Mesenchymal stem cell (in vitro differentiated cells and primary cell): ENCODE measurements around the gene LRRFIP1.

Source experiments
- DNase-seq: peaks from one replicate; pipeline ENCODE4 v3.0.0-alpha.2; 2013
- H2AFZ ChIP-seq: one replicate; pipeline ENCODE4 v1.6.1; 2013; ENCODE audit warnings: low read depth, mild to moderate bottlenecking, control low read depth, inconsistent platforms, low read length, moderate library complexity
- H2AK5ac ChIP-seq: 2 replicates; pipeline ENCODE4 v1.6.1; 2013; ENCODE audit warnings: low read length, moderate library complexity, mild to moderate bottlenecking, inconsistent platforms; ENCODE audit not compliant: severe bottlenecking
- H2BK120ac ChIP-seq: one replicate; pipeline ENCODE4 v1.6.1; 2013; ENCODE audit warnings: low read depth, mild to moderate bottlenecking, inconsistent platforms, low read length, moderate library complexity
- H2BK12ac ChIP-seq, 2 experiments: one replicate each; pipeline ENCODE4 v1.6.1; 2013; ENCODE audit warnings: inconsistent platforms in 2 of 2, low read length in 2 of 2, mild to moderate bottlenecking in 2 of 2, moderate library complexity in 2 of 2, control low read depth in 1 of 2
- H2BK15ac ChIP-seq: one replicate; pipeline ENCODE4 v1.6.1; 2013; ENCODE audit warnings: mild to moderate bottlenecking, low read depth, inconsistent platforms; ENCODE audit not compliant: poor library complexity, severe bottlenecking
- H2BK5ac ChIP-seq: 2 replicates; pipeline ENCODE4 v1.6.1; 2013; ENCODE audit warnings: low read depth, mild to moderate bottlenecking, low read length, control low read depth, inconsistent platforms; ENCODE audit not compliant: poor library complexity, severe bottlenecking
- H3K14ac ChIP-seq, 2 experiments: one replicate each; pipeline ENCODE4 v1.6.1; 2013; ENCODE audit warnings: inconsistent platforms in 2 of 2, low read length in 2 of 2, control low read depth in 1 of 2, mild to moderate bottlenecking in 1 of 2, moderate library complexity in 1 of 2
- H3K18ac ChIP-seq, 2 experiments: one replicate each; pipeline ENCODE4 v1.6.1; 2013; ENCODE audit warnings: inconsistent platforms in 2 of 2, low read length in 2 of 2, control low read depth in 1 of 2, low read depth in 1 of 2, mild to moderate bottlenecking in 1 of 2
- H3K23ac ChIP-seq, 2 experiments: one replicate each; pipeline ENCODE4 v1.6.1; 2013; ENCODE audit warnings: inconsistent platforms in 2 of 2, low read length in 2 of 2, mild to moderate bottlenecking in 2 of 2, moderate library complexity in 2 of 2, control low read depth in 1 of 2
- H3K27ac ChIP-seq: 2 replicates; pipeline ENCODE4 v1.5.1; 2013; ENCODE audit warnings: mild to moderate bottlenecking, moderate library complexity, low read length, control low read depth, inconsistent platforms; ENCODE audit not compliant: poor library complexity, severe bottlenecking
- H3K27me3 ChIP-seq, 2 experiments: 2 replicates each; pipeline versions ENCODE4 v1.6.1 to v1.7.0; 2013; ENCODE audit warnings: low read length in 2 of 2, mild to moderate bottlenecking in 2 of 2, moderate library complexity in 2 of 2, control low read depth in 1 of 2, inconsistent platforms in 1 of 2; ENCODE audit not compliant: control insufficient read depth in 1 of 2, insufficient read depth in 1 of 2
- H3K36me3 ChIP-seq, 2 experiments: 2 replicates each; pipeline versions ENCODE4 v1.6.1 to v1.7.0; 2013; ENCODE audit warnings: low read length in 2 of 2, control low read depth in 1 of 2, inconsistent platforms in 1 of 2, low read depth in 1 of 2, mild to moderate bottlenecking in 1 of 2; ENCODE audit not compliant: insufficient read depth in 2 of 2, control insufficient read depth in 1 of 2
- H3K4ac ChIP-seq, 2 experiments: one replicate each; pipeline ENCODE4 v1.6.1; 2013; ENCODE audit warnings: inconsistent platforms in 2 of 2, low read length in 2 of 2, mild to moderate bottlenecking in 2 of 2, moderate library complexity in 2 of 2, control low read depth in 1 of 2, low read depth in 1 of 2
- H3K4me1 ChIP-seq: 2 replicates; pipeline ENCODE4 v1.6.1; 2013; ENCODE audit warnings: low read depth, low read length, control low read depth; ENCODE audit not compliant: control insufficient read depth, insufficient read depth
- H3K4me2 ChIP-seq: 2 replicates; pipeline ENCODE4 v1.6.1; 2013; ENCODE audit warnings: low read length, mild to moderate bottlenecking, inconsistent platforms; ENCODE audit not compliant: poor library complexity, severe bottlenecking
- H3K4me3 ChIP-seq, 2 experiments: 2 replicates each; pipeline versions ENCODE4 v1.5.1 to v1.7.0; 2013; ENCODE audit warnings: low read length in 2 of 2, mild to moderate bottlenecking in 2 of 2, control low read depth in 1 of 2, low read depth in 1 of 2; ENCODE audit not compliant: insufficient read depth in 1 of 2
- H3K79me1 ChIP-seq: replicated peaks from 2 replicates; pipeline ENCODE4 v1.6.1; 2013; ENCODE audit warnings: mild to moderate bottlenecking, control low read depth, low read length, inconsistent platforms; ENCODE audit not compliant: poor library complexity, severe bottlenecking
- H3K9ac ChIP-seq: 2 replicates; pipeline ENCODE4 v1.7.0; 2013; ENCODE audit warnings: mild to moderate bottlenecking, low read length, moderate library complexity
- H3K9me3 ChIP-seq: 2 replicates; pipeline ENCODE4 v1.7.0; 2013; ENCODE audit warnings: mild to moderate bottlenecking, low read length; ENCODE audit not compliant: control insufficient read depth
- H4K8ac ChIP-seq: one replicate; pipeline ENCODE4 v1.6.1; 2013; ENCODE audit warnings: inconsistent platforms, mild to moderate bottlenecking, low read length, moderate library complexity
- H4K91ac ChIP-seq: one replicate; pipeline ENCODE4 v1.6.1; 2013; ENCODE audit warnings: mild to moderate bottlenecking, low read length, inconsistent platforms
- WGBS: methylation state at CpG from one replicate; pipeline ENCODE4 v1.1.7; 2013; ENCODE audit warnings: mixed read lengths; 5-methylcytosine and 5-hydroxymethylcytosine counted together

LRRFIP1 gene

GRCh38 chr2:237738255-237738654 lies 110.9 kb downstream of the LRRFIP1 start:
- Histone ChIP-seq H4K91ac (peak overlapping the region; percentile 25), H2BK15ac (no peak overlapping the region), H3K9me3 (no peaks in the 10 kb centered on the region), H3K4me3 (no peak overlapping the region), H3K4ac (no peak overlapping the region), H2BK12ac (no peak overlapping the region), H4K8ac (no peak overlapping the region), H3K4me2 (no peak overlapping the region), H3K14ac (no peak overlapping the region), H3K27ac (no peak overlapping the region), H3K27me3 (no peaks in the 10 kb centered on the region), H3K36me3 (peaks cover 34 to 43% of the 10 kb centered on the region in 2 experiments), H3K79me1 (peaks cover 51% of the 10 kb centered on the region), H3K18ac (no peak overlapping the region), H2AK5ac (no peak overlapping the region), H2BK120ac (no peak overlapping the region), H3K4me1 (peaks cover 6% of the 10 kb centered on the region), H3K23ac (no peak overlapping the region), H3K9ac (no peak overlapping the region), H2AFZ (no peak overlapping the region), H2BK5ac (no peak overlapping the region)
- DNase-seq = no peak
- 92% methylated on average over 10 of the region's 10 CpGs for WGBS

- Histone ChIP-seq H3K9ac (no peak overlapping the region), H3K27ac (no peak overlapping the region), H2BK12ac (no peak overlapping the region), H3K4ac (no peak overlapping the region), H2BK5ac (no peak overlapping the region), H3K4me3 (no peak overlapping the region), H2BK15ac (no peak overlapping the region), H2AFZ (no peak overlapping the region), H3K27me3 (no peaks in the 10 kb centered on the region), H2AK5ac (no peak overlapping the region), H4K91ac (no peak overlapping the region), H3K79me1 (peaks cover 52% of the 10 kb centered on the region), H3K18ac (no peak overlapping the region), H2BK120ac (no peak overlapping the region), H3K9me3 (no peaks in the 10 kb centered on the region), H3K14ac (no peak overlapping the region), H3K4me1 (peaks cover 3% of the 10 kb centered on the region), H3K23ac (peak overlapping the region in 1 of 2 experiments; percentile 49), H3K36me3 (peaks cover 34 to 43% of the 10 kb centered on the region in 2 experiments), H4K8ac (peak overlapping the region; percentile 40), H3K4me2 (no peak overlapping the region)
- WGBS = 88% methylated on average over 14 of the region's 15 CpGs
- no peak for DNase-seq
These were observed 111.7 kb downstream of the LRRFIP1 start for GRCh38 chr2:237739101-237739500.

GRCh38 chr2:237742191-237742590 lies 114.8 kb downstream of the LRRFIP1 start:
- Histone ChIP-seq H2AK5ac (no peak overlapping the region), H2BK12ac (peak overlapping the region in 1 of 2 experiments; percentile 10), H3K36me3 (peaks cover 25 to 26% of the 10 kb centered on the region in 2 experiments), H3K79me1 (peaks cover 54% of the 10 kb centered on the region), H3K27ac (no peak overlapping the region), H3K23ac (no peak overlapping the region), H2BK120ac (no peak overlapping the region), H3K4ac (no peak overlapping the region), H2BK15ac (no peak overlapping the region), H2BK5ac (no peak overlapping the region), H4K8ac (no peak overlapping the region), H3K4me3 (no peak overlapping the region), H3K27me3 (no peaks in the 10 kb centered on the region), H3K4me2 (no peak overlapping the region), H3K18ac (no peak overlapping the region), H4K91ac (no peak overlapping the region), H3K4me1 (peaks cover 5% of the 10 kb centered on the region), H3K14ac (no peak overlapping the region), H3K9me3 (no peaks in the 10 kb centered on the region), H2AFZ (no peak overlapping the region), H3K9ac (no peak overlapping the region)
- 97% methylated on average over 12 of the region's 12 CpGs for WGBS
- DNase-seq = no peak

GRCh38 chr2:237742614-237743013 lies 115.2 kb downstream of the LRRFIP1 start:
- no peak overlapping the region for H3K9ac ChIP-seq
- H3K14ac ChIP-seq = no peak overlapping the region
- H3K36me3 ChIP-seq = peaks cover 22 to 26% of the 10 kb centered on the region in 2 experiments
- H2BK120ac ChIP-seq = no peak overlapping the region
- H3K79me1 ChIP-seq = peaks cover 58% of the 10 kb centered on the region
- no peaks in the 10 kb centered on the region for H3K27me3 ChIP-seq
- H3K9me3 ChIP-seq = no peaks in the 10 kb centered on the region
- no peak overlapping the region for H3K4ac ChIP-seq
- H3K4me3 ChIP-seq = no peak overlapping the region
- DNase-seq = no peak
- H3K4me2 ChIP-seq = no peak overlapping the region
- H4K91ac ChIP-seq = no peak overlapping the region
- no peak overlapping the region for H2BK15ac ChIP-seq
- H3K23ac ChIP-seq = no peak overlapping the region
- H2BK5ac ChIP-seq = no peak overlapping the region
- H2AK5ac ChIP-seq = no peak overlapping the region
- H4K8ac ChIP-seq = no peak overlapping the region
- no peak overlapping the region for H3K27ac ChIP-seq
- H2AFZ ChIP-seq = no peak overlapping the region
- H3K4me1 ChIP-seq = peaks cover 5% of the 10 kb centered on the region
- 100% methylated on average over 3 of the region's 3 CpGs for WGBS
- H2BK12ac ChIP-seq = no peak overlapping the region
- no peak overlapping the region for H3K18ac ChIP-seq
